ENCODE measurements around the gene MCF2L.

The MCF2L gene

DNA sequence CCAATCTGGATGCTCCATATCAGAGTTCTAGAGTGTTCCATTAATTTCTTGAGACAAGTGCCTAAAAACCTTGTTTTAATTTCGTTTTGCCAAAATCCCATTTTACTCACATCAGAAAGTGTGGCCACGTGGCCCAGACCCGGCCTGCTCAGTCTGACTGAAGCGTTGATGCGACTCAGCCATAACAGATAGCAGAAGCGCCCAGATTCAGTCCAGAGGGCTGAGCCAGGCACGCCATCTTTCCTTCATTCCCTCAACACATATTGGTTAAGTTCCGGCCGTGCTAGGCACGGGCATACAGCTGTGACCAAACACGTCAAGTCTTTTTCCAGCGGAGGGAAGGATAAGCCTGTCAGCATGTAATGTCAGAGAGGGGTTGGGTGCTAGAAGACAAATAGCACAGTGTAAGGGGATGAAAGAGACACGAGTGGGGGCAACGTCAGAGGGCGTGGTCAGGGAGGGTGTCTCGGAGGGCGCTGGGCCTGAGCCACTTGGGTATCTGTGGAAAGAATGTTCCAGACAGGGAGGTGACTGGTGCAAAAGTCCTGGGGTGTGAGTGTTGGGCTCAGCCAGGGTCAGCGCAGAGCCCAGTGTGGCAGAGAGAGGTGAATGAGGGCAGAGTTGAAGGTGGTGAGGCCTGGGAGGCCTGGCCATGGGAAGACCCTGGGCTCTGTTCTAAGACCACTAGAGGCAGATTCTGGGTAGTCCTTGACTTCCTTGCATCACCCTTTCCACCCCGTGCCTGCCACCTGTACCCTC is 156.7 kb downstream of the MCF2L start:
- no peak for DNase-seq (ENCODE audit: low read depth)

GRCh38 chr13:113126265-113127150 is 157.5 kb downstream of the MCF2L start:
- no peak for DNase-seq (ENCODE audit: low read depth)

- DNase-seq (ENCODE audit: low read depth): no peak
Measured at GRCh38 chr13:113129480-113129879, 160.5 kb downstream of the MCF2L start.

DNA sequence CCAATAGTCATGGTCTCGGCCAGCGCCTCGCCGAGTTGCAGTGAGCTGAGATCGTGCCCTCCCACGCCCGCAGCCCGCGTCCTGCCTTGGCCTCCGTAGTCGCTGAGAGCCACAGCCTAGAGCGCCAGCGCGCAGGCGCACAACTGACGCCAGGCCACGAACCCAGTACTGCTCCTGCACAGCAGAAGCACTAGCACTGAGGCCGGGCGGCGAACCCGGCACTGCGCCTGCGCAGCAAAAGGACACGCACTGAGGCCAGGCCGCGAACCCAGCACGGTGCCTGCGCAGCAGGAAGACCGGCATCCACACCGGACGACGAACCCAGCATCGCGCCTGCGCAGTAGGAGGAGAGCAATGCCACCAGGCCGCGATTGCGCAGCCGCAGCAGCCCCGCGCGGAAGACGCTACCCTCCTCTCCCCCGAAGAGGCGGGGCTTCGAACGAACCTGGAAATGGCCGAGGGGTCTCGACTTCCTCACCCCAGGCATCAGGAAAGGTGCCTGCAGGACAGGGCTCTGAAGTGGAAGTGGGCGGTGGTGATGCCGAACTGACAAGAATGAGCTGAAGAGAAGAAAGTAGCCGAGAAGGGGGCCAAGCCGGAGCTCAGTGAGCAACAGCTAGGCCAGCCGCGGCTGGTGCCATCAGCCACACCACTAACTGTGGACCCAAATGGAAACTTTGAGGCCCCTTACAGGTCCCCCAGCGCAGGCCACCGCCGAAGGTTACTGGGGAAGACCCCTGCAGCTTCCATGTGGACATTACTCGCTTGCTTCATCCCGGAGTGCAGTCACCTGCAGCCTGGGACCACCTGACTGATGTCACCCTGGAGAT is 161.1 kb downstream of the MCF2L start:
- no peak for DNase-seq (ENCODE audit: low read depth)

GRCh38 chr13:113135281-113135760 is 166.3 kb downstream of the MCF2L start:
- no peak for DNase-seq (ENCODE audit: low read depth)

DNA sequence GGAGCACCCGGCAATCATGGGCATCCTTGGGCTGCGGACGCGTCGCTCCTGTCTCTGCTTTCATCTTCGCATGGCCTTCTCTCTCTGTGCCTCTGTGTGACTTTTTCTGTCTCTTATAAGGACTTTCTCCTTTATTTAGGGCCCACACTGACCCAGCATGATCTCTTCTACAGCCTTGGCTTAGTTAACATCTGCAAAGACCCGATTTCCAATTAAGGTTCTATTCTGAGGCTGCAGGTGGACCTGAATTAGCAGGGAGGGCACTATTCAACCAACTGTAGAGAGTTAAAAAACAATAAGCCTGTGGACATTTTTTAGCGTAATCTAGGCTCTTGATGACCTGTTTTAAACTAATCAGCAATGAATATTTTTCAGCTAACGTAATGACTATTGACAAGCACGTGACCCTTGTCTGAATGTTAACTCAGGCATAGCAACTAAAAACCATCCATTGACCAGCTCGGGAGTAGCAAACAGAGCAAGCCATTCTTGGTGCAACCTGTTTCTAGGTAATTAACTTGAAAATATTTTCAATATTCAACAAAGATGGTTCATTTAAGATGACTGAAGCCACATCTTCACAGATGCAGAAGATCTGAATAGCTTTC is 168.8 kb downstream of the MCF2L start:
- no peak for DNase-seq (ENCODE audit: low read depth)

- no peak for DNase-seq (ENCODE audit: low read depth)
Measured at GRCh38 chr13:113138792-113139551, 170.0 kb downstream of the MCF2L start.

- no peak for DNase-seq (ENCODE audit: low read depth)
Measured at GRCh38 chr13:113139577-113139976, 170.6 kb downstream of the MCF2L start.

DNA sequence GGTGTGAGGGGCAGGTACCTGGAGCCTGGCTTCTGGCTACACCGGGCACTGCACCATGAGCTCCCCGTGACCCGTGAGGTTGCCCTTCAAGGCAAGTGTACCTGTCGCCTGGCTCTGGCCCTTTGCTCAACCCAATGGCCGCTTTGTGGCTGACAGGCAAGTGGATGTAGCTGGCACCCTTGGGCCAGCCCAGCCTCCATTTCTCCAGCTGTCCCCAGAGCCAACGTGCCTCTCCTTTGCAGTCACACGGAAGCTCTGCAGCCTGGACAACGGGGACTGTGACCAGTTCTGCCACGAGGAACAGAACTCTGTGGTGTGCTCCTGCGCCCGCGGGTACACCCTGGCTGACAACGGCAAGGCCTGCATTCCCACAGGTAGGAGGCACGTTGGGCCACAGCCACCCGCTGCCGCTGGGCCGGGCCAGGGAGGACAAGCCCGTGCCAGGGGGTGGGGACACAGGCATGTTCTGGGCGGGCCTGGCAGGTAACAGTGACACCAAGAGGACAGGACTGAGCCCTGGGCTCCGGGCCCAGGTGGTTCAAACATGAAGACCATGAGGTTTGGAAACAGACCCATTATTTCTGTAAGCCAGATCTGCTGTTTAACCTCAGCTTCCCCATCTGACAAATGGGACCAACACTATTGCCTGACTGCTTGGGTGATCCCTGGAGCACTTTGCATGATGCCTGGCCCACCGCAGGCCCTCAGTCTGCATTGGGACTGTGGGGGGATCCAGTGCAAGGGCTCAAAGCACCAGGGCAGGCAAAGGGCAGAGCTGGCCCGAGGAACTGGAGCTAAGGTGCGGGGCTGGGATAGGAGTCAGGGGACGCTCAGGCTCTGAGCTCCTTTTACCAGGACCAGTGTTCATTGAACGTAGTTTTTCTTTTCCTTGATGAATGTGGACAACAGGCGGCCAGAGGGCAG is 171.9 kb downstream of the MCF2L start:
- no peak for DNase-seq (ENCODE audit: low read depth)

- DNase-seq (ENCODE audit: low read depth): no peak
Measured at GRCh38 chr13:113141601-113141970, 172.6 kb downstream of the MCF2L start.

DNA sequence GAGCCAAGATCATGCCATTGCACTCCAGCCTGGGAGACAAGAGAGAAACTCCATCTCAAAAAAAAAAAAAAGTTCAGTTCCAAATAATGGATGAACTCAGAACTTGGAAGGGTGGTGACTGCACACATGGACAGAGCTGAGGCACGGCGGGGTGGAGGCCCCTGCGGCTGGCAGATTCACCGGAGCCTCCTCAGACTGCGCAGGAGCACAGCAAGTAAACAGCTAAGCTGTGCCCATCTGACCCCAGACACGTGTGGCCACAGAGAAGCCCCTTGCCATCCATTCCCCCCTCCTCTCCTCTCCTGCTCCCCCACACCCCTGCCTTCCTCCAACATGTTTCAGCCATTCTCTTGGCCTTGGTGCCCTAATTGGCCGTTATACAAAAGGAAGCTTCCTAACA is 173.9 kb downstream of the MCF2L start:
- DNase-seq (ENCODE audit: low read depth): no peak

DNA sequence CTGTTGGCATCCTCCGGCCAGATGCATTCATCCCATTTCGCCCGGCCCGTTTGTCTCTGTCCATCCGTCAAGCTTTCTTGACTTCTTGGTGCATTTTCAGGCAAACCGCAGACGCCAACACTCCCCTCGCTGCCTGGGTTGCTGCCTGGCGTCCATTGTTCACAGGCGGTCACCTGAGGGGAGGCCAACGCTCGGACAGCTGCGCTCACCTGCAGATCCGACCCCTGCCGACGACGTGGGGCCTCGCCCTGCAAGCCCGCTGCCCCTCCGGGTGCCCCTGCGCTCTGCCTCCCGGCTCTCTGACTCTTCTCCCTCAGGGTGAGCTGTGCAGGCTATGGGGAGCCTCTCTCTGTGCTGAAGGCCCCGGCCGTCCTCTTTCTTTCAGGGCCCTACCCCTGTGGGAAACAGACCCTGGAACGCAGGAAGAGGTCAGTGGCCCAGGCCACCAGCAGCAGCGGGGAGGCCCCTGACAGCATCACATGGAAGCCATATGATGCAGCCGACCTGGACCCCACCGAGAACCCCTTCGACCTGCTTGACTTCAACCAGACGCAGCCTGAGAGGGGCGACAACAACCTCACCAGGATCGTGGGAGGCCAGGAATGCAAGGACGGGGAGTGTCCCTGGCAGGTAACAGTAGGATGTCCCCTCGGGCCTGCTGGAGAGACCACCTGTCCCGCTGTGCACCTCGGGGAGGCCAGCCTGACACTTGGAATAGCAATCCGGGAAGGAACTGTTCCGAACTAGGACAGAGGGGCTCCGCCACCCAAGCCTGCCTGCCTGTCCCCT is 174.6 kb downstream of the MCF2L start:
- no peak for DNase-seq (ENCODE audit: low read depth)

GRCh38 chr13:113144255-113144629 is 175.2 kb downstream of the MCF2L start:
- DNase-seq (ENCODE audit: low read depth): no peak

- no peak for DNase-seq (ENCODE audit: low read depth)
Measured at GRCh38 chr13:113145496-113145895, 176.5 kb downstream of the MCF2L start.

GRCh38 chr13:113145911-113146598 is 177.0 kb downstream of the MCF2L start:
- no peak for DNase-seq (ENCODE audit: low read depth)

GRCh38 chr13:113146750-113147149 is 177.7 kb downstream of the MCF2L start:
- no peak for DNase-seq (ENCODE audit: low read depth)

DNA sequence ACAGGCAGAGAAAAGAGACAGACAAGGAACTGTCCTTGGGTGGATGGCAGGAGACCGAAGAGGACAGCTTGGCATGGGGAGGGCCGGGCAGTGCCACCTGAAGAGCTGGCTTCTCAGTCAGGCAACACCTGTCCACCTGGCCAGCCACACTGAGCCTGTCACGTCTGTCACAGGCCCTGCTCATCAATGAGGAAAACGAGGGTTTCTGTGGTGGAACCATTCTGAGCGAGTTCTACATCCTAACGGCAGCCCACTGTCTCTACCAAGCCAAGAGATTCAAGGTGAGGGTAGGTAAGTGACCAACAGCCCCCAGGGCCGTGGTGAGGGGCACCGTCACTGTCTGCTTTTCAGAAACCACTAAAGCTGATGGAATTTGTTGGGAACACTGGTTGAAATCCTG is 178.2 kb downstream of the MCF2L start:
- no peak for DNase-seq (ENCODE audit: low read depth)

DNA sequence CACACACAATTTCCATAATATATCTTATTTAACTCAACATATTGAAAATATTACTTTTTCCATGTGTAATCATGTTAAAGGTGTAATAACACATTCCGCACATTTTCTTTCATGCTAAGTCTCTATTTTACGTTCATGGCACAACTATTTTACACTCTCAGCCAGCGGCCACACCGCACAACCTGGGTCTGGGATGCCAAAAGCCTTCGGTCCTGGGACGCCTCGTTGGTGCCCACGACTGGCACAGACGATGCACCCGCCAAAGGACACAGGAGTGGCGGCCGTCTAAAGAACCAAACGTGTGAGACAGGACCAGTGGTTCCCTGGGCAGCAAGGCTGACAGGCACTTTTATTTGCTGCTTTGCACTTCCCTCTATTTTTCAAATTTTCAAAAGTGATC is 179.4 kb downstream of the MCF2L start:
- no peak for DNase-seq (ENCODE audit: low read depth)

Measured in CMK (cell line).